Middle frontal gyrus (tissue), 1 donor: ENCODE data around the gene NUDT14.

ENCODE experiments used
- DNase-seq: peaks from one replicate; pipeline ENCODE4 v3.0.0-alpha.2; 2015; ENCODE audit warnings: low spot score; ENCODE audit errors: extremely low spot score

Gene NUDT14

DNA sequence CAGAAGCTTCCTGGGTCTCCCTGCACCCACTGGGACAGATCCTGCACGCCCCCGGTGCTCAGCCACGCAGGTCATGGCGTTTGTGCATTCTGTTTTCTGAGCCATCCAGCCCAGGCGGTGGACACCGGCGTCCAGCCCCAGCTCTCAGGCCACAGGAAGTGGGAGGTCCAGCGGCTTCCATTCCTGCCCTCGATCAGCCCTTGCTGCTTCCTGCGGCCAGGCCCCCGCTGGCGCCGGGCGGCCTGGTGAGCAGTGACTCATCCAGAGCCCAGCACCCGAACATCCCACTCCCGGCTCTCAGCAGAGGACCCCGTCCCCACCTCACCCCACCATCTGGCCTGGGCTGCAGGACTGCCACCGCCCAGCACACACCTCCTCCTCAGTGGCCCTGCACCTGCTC lies 18.0 kb upstream of the NUDT14 start:
- DNase-seq, result no peak

- DNase-seq, result no peak
Measured at GRCh38 chr14:105198588-105198987, 17.5 kb upstream of the NUDT14 start.

- DNase-seq, result no peak
Measured at GRCh38 chr14:105197211-105197641, 16.1 kb upstream of the NUDT14 start.

GRCh38 chr14:105196265-105196960 lies 15.3 kb upstream of the NUDT14 start:
- no peak for DNase-seq

DNA sequence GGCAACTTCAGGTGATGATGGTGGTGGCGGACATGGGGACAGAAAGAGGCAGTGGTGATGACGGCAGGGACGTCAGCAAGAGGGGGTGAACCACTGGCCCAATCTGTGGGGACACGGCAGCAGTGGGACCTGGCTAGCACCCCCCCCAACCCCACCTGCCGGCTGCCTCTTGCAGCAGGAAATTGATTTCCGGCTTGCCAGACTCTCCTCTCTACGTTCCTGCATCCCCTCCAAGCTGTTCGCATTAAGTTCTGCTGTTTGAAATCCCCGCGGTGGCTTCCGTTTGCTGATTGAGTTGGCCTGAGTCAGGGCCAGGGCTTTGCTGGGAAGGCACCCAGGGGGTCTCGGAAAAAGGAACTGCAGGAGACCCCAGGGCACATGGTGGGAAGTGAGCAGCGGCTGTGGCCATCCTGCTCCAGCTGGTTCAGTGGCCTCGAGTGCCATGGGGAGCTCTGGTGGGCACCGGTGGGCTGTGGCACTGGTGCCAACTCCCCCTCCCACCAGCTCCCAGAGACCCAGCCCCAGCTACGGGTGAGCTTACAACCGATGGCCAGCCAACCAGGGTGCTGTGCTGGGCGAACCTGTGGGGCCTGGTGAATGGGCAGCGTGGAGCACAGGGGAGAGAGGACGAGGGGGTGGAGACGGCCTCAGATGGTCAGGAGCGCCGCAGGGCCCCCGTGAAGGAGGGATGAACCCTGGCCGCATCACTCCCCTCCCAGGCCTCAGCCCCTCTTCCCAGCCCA lies 14.6 kb upstream of the NUDT14 start:
- DNase-seq, result no peak

- DNase-seq, result no peak
Measured at GRCh38 chr14:105195051-105195450, 13.9 kb upstream of the NUDT14 start.

GRCh38 chr14:105193916-105194782 lies 13.0 kb upstream of the NUDT14 start:
- no peak for DNase-seq

DNA sequence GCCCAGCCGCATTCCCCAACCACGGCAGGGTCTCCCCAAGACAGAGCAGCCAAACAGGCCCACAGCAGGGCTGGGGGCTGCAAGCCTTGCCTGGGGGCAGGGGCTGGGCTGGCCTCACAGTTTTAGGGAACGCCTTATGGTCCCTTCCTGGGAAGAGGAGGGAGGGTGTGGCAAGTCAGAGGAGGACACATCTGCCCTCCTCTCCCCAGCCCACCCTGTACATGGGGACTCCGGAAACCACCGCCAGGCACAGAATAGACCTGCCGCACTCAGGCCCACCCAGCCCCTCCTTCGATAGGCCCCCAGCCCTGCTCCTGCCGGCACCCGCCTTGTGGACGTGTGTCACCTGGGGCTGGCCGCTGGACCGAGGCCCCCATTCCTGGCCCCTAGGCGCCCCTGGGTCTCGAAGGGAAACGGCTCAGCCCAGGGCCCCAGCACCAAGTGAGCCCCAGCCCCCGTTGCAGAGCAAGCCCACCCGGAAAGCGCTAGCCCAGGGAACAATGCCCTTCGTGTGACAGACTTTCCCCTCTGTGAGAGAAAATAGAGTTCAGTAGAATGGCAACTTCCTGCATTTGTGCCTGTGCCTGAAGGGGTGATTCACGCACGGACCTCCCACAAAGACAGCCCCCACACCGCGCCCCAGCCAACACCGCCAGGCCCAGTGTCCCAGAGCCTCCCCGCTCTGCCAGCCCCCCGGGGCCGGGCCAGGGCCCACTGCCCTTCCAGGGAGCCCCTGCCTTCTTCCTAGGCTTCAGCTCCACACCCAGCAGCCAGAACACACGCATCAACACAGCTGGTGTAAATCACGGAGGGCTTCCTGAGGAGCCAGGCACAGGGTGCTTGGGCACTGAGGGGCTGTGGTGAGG lies 12.0 kb upstream of the NUDT14 start:
- no peak for DNase-seq

DNA sequence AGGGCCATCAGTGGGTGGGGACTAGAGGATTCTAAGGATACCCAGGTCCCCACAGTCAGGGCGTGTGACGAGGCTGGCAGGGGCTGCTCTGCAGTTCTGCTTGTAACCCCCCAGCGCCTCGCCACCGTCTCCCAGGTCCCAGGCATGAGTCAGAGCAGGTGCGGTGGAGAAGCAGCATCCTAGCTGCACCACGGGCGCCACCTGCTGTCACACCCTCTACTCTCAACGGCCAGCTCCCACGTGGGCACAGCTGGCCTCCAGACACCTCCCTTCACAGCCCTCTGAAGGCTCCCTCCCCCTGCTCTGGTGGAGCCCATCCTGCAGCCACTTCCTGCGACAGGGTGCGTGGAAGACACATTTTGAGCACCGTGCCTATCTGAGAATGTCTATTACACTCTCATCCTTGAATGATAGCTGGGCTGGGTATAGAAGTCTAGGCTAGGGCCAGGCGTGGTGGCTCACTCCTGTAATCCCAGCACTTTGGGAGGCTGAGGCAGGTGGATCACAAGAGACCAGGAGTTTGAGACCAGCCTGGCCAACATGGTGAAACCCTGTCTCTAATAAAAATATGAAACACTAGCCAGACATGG lies 6.9 kb upstream of the NUDT14 start:
- no peak for DNase-seq

DNA sequence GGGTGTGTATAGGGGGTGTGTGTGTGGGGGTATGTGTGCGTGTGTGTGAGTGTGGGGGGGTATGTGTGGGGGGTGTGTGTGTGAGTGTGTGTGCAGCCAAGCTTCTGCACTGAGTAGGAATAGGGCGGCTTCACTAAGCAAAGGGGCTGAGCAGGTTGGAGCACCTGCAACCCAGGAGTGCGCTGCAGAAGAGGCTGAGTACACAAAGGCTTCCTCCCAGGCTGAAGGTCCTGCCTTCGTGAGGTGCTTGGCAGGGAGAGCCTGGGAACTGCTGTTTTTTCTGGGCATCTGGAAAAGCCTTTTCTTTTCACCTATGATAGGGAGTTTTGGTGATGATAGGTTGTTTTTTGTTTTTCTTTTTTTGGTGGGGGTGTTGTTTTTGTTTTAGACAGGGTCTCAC lies 6.0 kb upstream of the NUDT14 start:
- DNase-seq, result no peak

GRCh38 chr14:105185973-105186372 lies 4.9 kb upstream of the NUDT14 start:
- no peak for DNase-seq

GRCh38 chr14:105185001-105185400 lies 3.9 kb upstream of the NUDT14 start:
- DNase-seq, result no peak

DNA sequence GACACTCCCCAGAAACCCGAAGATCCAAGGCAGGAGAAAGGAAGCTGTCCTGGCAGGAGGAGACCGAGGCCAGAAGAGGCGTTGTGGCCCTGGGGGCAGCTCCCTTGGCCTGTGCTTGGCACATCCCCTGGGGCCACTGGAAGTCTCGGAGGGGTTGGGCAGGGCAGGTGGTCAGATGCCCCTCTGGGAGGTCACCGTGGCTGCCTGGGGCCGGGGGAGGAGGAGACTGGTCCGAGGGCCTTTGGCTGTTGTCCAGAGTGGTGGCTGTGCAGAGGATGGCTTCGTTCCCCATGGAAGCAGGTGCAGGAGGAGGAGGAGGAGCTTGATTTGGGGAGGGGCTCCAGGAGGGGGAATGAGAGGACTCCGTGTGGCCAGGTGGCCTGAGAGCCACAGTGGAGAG lies 3.3 kb upstream of the NUDT14 start:
- no peak for DNase-seq

- no peak for DNase-seq
Measured at GRCh38 chr14:105182296-105183020, 1.3 kb upstream of the NUDT14 start.

- no peak for DNase-seq
Measured at GRCh38 chr14:105181549-105182295, 610 bp upstream of the NUDT14 start.

DNA sequence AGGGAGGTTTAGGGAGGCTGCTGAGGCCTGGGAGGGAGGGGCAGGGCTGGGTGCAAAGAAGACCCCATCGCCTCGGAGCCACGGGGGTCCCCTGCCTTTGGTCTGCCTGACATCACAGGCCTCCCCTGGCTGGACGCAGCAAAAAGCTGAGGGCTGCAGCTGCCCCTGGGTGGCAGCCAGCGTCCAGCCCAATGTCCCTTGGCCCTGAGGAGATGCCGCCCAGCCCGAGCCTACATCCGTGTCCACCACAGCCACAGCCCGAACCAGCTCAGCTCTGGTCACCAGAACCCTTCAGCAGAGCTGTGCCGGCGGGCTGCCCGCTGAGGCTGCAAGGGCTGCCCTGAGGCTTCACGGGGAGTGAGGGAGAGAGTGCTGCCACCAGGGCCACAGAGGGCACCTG lies 1.9 kb downstream of the NUDT14 start:
- DNase-seq, result no peak

GRCh38 chr14:105178868-105179140 lies 2.3 kb downstream of the NUDT14 start:
- DNase-seq, result no peak

DNA sequence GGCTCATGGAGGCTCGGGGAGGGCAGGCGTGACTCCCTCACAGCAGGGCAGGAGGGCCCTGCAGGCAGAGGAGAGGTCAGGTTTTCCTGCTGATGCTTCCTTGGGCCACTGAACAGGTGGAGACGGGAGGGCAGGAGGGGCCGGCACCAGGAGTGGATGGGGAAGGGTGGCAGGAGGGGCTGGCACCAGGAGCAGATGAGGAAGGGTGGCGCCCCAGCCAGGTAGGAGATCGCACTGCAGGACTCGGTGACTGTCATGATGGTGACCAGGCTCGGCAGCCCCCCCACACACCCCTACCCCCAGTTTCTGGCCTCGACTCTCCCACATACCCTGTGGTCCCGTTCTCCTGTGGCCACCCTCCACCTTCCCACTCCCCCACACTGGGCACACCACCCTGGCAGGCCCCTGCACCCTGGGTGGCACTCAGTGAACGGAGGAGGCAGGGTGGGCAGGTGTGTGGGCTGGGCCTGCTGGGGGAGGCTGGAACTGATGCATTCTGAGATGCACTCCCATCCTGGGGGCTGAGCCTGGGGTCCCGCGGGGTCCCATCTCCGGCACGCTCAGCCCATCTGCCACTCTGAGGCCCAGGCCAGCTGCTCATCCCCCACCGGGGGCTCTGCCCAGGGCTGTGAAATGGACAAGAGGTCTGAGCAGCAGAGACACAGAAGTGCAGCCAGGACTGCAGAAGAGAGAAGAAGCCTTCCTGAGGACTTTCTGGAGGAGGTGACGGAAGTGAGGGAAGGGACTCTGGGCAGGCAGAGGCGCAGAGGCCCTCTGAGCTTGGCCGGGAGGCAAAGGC lies 2.8 kb downstream of the NUDT14 start:
- no peak for DNase-seq

DNA sequence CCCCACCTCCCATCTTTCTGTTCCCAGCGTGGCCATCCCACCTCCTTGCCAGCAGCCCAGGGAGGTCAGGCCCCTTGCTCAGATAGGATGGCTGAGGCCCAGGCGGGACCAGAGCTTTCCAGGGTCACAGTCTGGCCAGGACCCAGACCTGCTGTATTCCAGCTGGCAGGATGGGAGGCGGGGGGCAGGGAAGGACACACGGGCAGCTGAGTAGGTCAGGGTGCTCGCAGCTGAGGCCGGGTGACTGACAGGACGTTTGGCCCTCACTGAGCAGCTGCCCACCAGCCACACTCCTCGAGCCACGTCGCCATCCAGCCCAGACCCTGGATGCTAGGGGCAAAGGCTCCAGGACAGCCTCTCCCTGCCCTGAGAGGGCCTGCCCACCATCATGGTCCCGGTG lies 4.0 kb downstream of the NUDT14 start:
- no peak for DNase-seq
